Chondrocyte (in vitro differentiated cells): ENCODE results near the gene XAB2. TPM values are rescaled to one million over a fixed set of nuclear protein-coding genes. Genes with fewer than 3 reads are reported as not detected.

Experiments
- DNase-seq: peaks from one replicate; pipeline ENCODE4 v3.0.0; 2021; ENCODE audit warnings: mixed read lengths, low spot score
- H3K27ac Mint-ChIP-seq: one replicate; pipeline ENCODE4 v1.8.0; 2021; ENCODE audit warnings: mild to moderate bottlenecking, moderate library complexity, mixed read lengths; ENCODE audit not compliant: unreplicated experiment
- H3K27me3 Mint-ChIP-seq: 2 replicates; pipeline ENCODE4 v1.8.0; 2021; ENCODE audit warnings: low read depth, mixed read lengths
- H3K36me3 Mint-ChIP-seq: 2 replicates; pipeline ENCODE4 v1.8.0; 2021; ENCODE audit warnings: low read depth, mixed read lengths
- H3K4me1 Mint-ChIP-seq: 2 replicates; pipeline ENCODE4 v1.8.0; 2021; ENCODE audit warnings: low read depth, mild to moderate bottlenecking, mixed read lengths
- H3K4me3 Mint-ChIP-seq: one replicate; pipeline ENCODE4 v1.8.0; 2021; ENCODE audit warnings: mild to moderate bottlenecking, moderate library complexity, mixed read lengths; ENCODE audit not compliant: unreplicated experiment
- H3K9me3 Mint-ChIP-seq: 2 replicates; pipeline ENCODE4 v1.8.0; 2021; ENCODE audit warnings: low read depth, mixed read lengths
- CTCF ChIP-seq: fragments of 200-600 bp; sonication (generic); IDR thresholded peaks from 2 replicates; pipeline ENCODE4 v1.5.0; 2021; ENCODE audit warnings: antibody characterized with exemption, mild to moderate bottlenecking, moderate library complexity
- total RNA-seq: library from RNA; stranded (reverse); gene quantifications from 3 replicates; pipeline ENCODE4 v1.2.1, GENCODE V29; 2021

Gene XAB2
- total RNA-seq, 1 donor from 2014 or later, result 27.4 TPM

DNA sequence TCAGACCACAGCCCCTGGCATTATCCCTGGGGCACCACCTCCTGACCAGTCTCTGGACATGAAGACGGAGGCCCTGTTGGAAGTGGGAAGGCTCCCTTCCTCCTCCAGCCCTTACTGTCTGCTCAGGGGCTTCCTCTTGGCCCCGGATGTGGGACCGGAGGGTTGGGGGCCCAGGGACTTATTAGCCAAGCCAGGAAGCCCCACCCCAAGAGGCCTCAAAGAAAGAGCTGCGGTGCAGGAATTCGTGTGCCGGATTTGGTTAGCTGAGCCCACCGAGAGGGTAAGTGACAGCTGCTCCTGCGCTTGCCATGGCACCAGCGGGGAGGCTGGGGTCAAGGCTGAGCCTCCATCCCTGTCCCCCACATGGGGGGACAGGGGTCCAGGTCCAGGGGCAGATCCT is 39.5 kb upstream of the XAB2 start, which contains the start of gene RETN:
Gene RETN (plus strand): TSS at position 208 of the 400 bp plus-strand sequence. CDS start 278 bp downstream, outside the sequence.
- Mint-ChIP-seq H3K27ac (no peak within 1 kb of the TSS), H3K4me3 (no peak within 1 kb of the TSS), H3K36me3 (no peaks in the 10 kb centered on the region), H3K27me3 (peaks cover 38% of the 10 kb centered on the region), H3K9me3 (peaks cover under 1% of the 10 kb centered on the region), H3K4me1 (peaks cover 5% of the 10 kb centered on the region)
- no peak for DNase-seq
- TF ChIP-seq CTCF, result no peak

DNA sequence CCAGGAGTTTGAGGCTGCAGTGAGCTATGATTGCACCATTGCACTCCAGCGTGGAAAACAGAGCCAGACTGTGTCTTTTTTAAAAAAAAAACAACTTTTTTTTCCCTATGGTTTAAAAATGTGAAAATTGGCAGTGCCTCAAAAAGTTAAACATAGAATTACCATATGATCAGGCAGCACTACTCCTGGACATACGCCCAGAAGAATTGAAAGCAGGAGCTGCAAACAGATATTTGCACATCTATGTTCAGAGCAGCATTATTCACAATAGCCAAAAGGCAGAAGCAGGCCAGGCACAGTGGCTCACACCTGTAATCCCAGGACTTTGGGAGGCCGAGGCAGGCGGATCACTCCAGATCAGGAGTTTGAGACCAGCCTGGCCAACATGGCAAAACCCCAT is 35.7 kb upstream of the XAB2 start:
- Mint-ChIP-seq H3K27me3 (peaks cover 27% of the 10 kb centered on the region), H3K9me3 (no peaks in the 10 kb centered on the region), H3K36me3 (no peaks in the 10 kb centered on the region), H3K27ac (no peak overlapping the region), H3K4me1 (no peaks in the 10 kb centered on the region), H3K4me3 (no peak overlapping the region)
- DNase-seq, result no peak
- TF ChIP-seq CTCF, result no peak

DNA sequence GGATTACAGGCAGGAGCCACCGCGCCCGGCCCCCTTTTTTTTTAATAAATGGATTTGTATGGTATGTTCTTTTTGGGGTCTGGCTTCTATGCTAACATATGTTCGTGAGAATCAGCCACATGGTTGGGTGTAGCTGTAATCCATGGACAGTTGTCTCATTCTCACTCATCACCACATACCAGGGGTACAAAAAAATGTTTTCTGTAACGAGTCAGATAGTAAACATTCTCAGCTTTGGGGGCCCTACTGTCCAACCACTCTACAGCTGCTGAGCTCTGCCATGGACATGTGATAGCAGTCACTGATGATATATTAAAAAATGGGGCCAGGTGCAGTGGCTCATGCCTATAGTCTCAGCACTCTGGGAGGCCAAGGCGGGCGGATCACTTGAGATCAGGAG is 34.4 kb upstream of the XAB2 start:
- Mint-ChIP-seq H3K36me3 (no peaks in the 10 kb centered on the region), H3K9me3 (no peaks in the 10 kb centered on the region), H3K27me3 (peaks cover 23% of the 10 kb centered on the region), H3K27ac (no peak overlapping the region), H3K4me3 (no peak overlapping the region), H3K4me1 (no peaks in the 10 kb centered on the region)
- DNase-seq, result no peak
- TF ChIP-seq CTCF, result no peak

DNA sequence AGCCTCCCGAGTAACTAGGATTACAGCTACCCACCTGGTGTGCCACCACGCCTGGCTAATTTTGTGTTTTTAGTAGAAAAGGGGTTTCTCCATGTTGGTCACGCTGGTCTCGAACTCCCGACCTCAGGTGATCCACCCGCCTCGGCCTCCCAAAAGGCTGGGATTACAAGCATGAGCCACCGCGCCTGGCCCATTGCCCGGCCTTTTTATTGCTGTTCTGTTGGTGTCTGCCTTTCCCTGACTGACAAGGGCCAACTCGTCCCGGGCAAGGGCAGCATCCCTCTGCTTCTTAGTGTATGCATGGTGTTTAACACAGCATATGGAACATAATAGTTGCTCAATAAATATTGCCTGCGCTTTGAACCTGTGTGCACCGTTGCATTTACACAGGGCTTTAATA is 33.3 kb upstream of the XAB2 start:
- Mint-ChIP-seq H3K4me3 (no peak overlapping the region), H3K27ac (no peak overlapping the region), H3K36me3 (no peaks in the 10 kb centered on the region), H3K4me1 (no peaks in the 10 kb centered on the region), H3K9me3 (no peaks in the 10 kb centered on the region), H3K27me3 (peaks cover 20% of the 10 kb centered on the region)
- DNase-seq, result no peak
- TF ChIP-seq CTCF, result no peak

GRCh38 chr19:7661744-7662538 is 32.6 kb upstream of the XAB2 start:
- no peak for DNase-seq
- Mint-ChIP-seq H3K4me3 (no peak overlapping the region), H3K36me3 (no peaks in the 10 kb centered on the region), H3K4me1 (no peaks in the 10 kb centered on the region), H3K9me3 (no peaks in the 10 kb centered on the region), H3K27ac (no peak overlapping the region), H3K27me3 (peaks cover 18% of the 10 kb centered on the region)
- TF ChIP-seq CTCF, result no peak
